ENCODE data around the gene MORF4L1. TPM values are rescaled to one million over a fixed set of nuclear protein-coding genes. Genes with fewer than 3 reads are reported as not detected.

The MORF4L1 gene
- total RNA-seq, 1 donor = 456 TPM

DNA sequence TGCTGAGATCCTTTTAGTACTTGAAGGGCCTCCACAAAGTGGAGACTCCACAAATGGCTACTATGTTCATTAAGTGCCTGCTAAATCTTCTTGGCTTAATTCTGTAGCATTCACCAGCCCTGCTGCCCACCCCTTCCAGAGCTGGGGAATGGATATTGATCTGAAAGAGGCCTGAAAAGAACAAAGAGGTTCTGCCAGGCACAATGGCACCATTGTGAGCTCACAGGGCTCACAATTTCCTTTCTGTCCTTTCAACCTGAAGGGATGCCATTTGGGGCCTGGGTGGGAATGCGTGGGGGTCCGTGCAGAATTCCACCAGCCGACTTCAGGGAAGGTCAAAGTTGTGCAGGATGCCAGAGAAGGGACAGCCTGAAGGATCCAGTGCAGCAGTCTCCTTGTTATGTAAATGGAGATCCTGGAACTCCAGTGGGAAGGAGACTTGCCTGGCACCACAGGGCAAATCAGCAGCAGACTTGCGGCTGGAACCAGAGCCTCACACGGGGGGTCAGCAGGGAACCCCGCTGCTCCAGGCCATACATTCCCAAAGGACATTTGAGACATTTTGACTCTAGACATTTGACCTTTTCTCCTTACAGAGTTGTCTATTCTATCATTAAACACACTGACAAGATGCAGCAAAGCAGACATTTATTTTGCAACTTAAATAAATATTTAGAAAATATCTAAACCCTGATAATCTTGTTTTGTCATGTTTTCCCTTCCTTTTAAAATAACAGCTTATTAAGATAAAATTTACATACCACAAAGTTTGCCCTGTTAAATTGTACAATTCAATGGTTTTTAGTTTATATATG lies 21.5 kb upstream of the MORF4L1 start:
- H3K4me1 ChIP-seq (ENCODE audit: insufficient read depth, low read length) = peaks cover 8% of the 10 kb centered on the region
- H3K4me2 ChIP-seq (ENCODE audit: insufficient read depth, low read length) = no peak overlapping the region
- DNase-seq (ENCODE audit: insufficient read length, low spot score, missing footprints) = no peak
- no peaks in the 10 kb centered on the region for H4K20me1 ChIP-seq (ENCODE audit: insufficient read depth, low read length)
- peak overlapping the region; percentile 12 for H2AFZ ChIP-seq (ENCODE audit: low read length)
- no peaks in the 10 kb centered on the region for H3K79me2 ChIP-seq (ENCODE audit: insufficient read depth, low read length)
- no peaks in the 10 kb centered on the region for H3K36me3 ChIP-seq (ENCODE audit: insufficient read depth, low read length)
- H3K27ac ChIP-seq (ENCODE audit: low read depth, low read length) = no peak overlapping the region
- TF ChIP-seq, protein P1, sequence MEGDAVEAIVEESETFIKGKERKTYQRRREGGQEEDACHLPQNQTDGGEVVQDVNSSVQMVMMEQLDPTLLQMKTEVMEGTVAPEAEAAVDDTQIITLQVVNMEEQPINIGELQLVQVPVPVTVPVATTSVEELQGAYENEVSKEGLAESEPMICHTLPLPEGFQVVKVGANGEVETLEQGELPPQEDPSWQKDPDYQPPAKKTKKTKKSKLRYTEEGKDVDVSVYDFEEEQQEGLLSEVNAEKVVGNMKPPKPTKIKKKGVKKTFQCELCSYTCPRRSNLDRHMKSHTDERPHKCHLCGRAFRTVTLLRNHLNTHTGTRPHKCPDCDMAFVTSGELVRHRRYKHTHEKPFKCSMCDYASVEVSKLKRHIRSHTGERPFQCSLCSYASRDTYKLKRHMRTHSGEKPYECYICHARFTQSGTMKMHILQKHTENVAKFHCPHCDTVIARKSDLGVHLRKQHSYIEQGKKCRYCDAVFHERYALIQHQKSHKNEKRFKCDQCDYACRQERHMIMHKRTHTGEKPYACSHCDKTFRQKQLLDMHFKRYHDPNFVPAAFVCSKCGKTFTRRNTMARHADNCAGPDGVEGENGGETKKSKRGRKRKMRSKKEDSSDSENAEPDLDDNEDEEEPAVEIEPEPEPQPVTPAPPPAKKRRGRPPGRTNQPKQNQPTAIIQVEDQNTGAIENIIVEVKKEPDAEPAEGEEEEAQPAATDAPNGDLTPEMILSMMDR (IDR thresholded peaks at IDR 0.05; ENCODE audit: extremely low read depth, low read depth, low read length) = no peak
- no peaks in the 10 kb centered on the region for H3K9me3 ChIP-seq (ENCODE audit: low read depth, low read length)
- no peaks in the 10 kb centered on the region for H3K27me3 ChIP-seq (ENCODE audit: insufficient read depth, low read length)
- H3K4me3 ChIP-seq (ENCODE audit: insufficient read depth, low read length) = no peak overlapping the region

DNA sequence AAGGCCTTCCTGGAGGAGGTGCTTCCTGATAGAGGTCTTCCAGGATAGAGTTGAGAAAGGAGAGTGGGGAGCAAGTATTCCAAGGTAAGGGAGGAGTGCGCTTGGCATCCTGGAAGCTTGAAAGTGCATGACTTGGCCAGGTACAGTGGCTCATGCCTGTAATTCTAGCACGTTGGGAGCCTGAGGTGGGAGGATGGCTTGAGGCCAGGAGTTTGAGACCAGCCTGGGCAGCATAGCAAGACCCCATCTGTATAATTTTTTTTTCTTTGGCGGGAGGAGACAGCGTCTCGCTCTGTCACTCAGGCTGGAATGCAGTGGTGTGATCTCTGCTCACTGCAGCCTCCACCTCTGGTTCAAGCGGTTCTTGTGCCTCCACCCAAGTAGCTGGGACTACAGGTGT lies 19.2 kb upstream of the MORF4L1 start:
- Histone ChIP-seq H3K27ac (ENCODE audit: low read depth, low read length) (no peak overlapping the region), H3K79me2 (ENCODE audit: insufficient read depth, low read length) (no peaks in the 10 kb centered on the region), H3K36me3 (ENCODE audit: insufficient read depth, low read length) (no peaks in the 10 kb centered on the region), H2AFZ (ENCODE audit: low read length) (no peak overlapping the region), H3K4me1 (ENCODE audit: insufficient read depth, low read length) (peaks cover 8% of the 10 kb centered on the region), H4K20me1 (ENCODE audit: insufficient read depth, low read length) (no peaks in the 10 kb centered on the region), H3K9me3 (ENCODE audit: low read depth, low read length) (no peaks in the 10 kb centered on the region), H3K4me2 (ENCODE audit: insufficient read depth, low read length) (no peak overlapping the region), H3K27me3 (ENCODE audit: insufficient read depth, low read length) (no peaks in the 10 kb centered on the region), H3K4me3 (ENCODE audit: insufficient read depth, low read length) (no peak overlapping the region)
- DNase-seq (ENCODE audit: insufficient read length, low spot score, missing footprints) = no peak
- TF ChIP-seq, protein P1 (IDR thresholded peaks at IDR 0.05; ENCODE audit: extremely low read depth, low read depth, low read length) = no peak

DNA sequence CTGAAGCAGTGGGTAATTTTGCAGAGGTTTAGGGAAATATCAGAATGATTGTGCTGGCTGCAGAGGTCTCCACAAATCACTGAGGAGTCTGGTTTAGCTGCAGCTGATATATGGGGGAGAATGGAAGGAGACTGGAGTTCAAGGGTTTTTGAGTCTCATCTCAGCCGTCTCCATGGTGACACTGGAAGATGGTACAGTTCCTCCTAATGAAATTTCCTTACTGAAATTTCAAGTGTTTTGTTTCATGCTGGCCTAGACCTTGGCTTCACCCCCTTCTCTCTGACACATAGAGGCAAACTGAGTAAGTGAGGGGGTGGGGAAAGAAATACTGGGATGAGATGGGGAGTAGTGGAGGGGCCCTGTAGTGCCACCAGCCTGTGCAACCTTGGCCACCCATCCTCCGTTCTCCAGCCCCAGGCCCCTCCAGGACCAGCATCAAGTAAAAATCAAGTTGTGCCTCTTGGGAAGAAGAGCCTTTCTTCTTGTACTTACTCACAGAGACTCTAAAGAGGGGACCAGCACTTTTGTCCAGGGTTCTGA lies 17.8 kb upstream of the MORF4L1 start:
- Histone ChIP-seq H3K36me3 (ENCODE audit: insufficient read depth, low read length) (no peaks in the 10 kb centered on the region), H3K4me2 (ENCODE audit: insufficient read depth, low read length) (no peak overlapping the region), H4K20me1 (ENCODE audit: insufficient read depth, low read length) (no peaks in the 10 kb centered on the region), H3K27ac (ENCODE audit: low read depth, low read length) (peak overlapping the region; percentile 40), H3K9me3 (ENCODE audit: low read depth, low read length) (no peaks in the 10 kb centered on the region), H3K79me2 (ENCODE audit: insufficient read depth, low read length) (no peaks in the 10 kb centered on the region), H3K27me3 (ENCODE audit: insufficient read depth, low read length) (no peaks in the 10 kb centered on the region), H3K4me1 (ENCODE audit: insufficient read depth, low read length) (peaks cover 15% of the 10 kb centered on the region), H3K4me3 (ENCODE audit: insufficient read depth, low read length) (no peak overlapping the region), H2AFZ (ENCODE audit: low read length) (peak overlapping the region; percentile 21)
- DNase-seq (ENCODE audit: insufficient read length, low spot score, missing footprints) = peak; percentile 72
- TF ChIP-seq, protein P1 (IDR thresholded peaks at IDR 0.05; ENCODE audit: extremely low read depth, low read depth, low read length) = no peak

DNA sequence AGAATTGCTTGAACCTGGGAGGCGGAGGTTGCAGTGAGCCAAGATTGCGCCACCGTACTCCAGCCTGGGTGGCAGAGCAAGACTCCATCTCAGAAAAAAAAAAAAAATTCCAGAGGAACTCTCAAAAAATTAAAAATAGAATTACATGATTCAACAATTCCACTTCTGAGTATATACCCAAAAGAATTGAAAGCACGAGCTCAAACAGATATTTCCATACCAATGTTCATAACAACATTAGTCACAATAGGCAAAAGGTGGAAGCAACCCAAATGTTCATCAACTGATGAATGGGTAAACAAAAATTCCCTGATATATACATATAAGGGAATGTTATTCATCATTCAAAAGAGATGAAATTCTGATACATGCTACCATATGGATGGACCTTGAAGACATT lies 16.9 kb upstream of the MORF4L1 start:
- TF ChIP-seq, protein P1 (IDR thresholded peaks at IDR 0.05; ENCODE audit: extremely low read depth, low read depth, low read length) = no peak
- H4K20me1 ChIP-seq (ENCODE audit: insufficient read depth, low read length) = no peaks in the 10 kb centered on the region
- no peaks in the 10 kb centered on the region for H3K27me3 ChIP-seq (ENCODE audit: insufficient read depth, low read length)
- no peaks in the 10 kb centered on the region for H3K79me2 ChIP-seq (ENCODE audit: insufficient read depth, low read length)
- no peak overlapping the region for H2AFZ ChIP-seq (ENCODE audit: low read length)
- no peaks in the 10 kb centered on the region for H3K36me3 ChIP-seq (ENCODE audit: insufficient read depth, low read length)
- peaks cover 15% of the 10 kb centered on the region for H3K4me1 ChIP-seq (ENCODE audit: insufficient read depth, low read length)
- DNase-seq (ENCODE audit: insufficient read length, low spot score, missing footprints) = no peak
- H3K9me3 ChIP-seq (ENCODE audit: low read depth, low read length) = no peaks in the 10 kb centered on the region
- H3K27ac ChIP-seq (ENCODE audit: low read depth, low read length) = peak overlapping the region; percentile 52
- no peak overlapping the region for H3K4me3 ChIP-seq (ENCODE audit: insufficient read depth, low read length)
- no peak overlapping the region for H3K4me2 ChIP-seq (ENCODE audit: insufficient read depth, low read length)
